Activated naive CD4-positive, alpha-beta T cell treated with Interleukin-2 at 50 U/mL for 16 hours (primary cell): ENCODE measurements around the gene STPG4.

Source experiments
- DNase-seq: peaks from one replicate; pipeline ENCODE4 v3.0.0-alpha.2; 2020

The STPG4 gene

GRCh38 chr2:47086054-47086471, 69.0 kb downstream of the STPG4 start:
- DNase-seq, result no peak

- DNase-seq, result no peak
Measured at GRCh38 chr2:47083886-47084687, 71.0 kb downstream of the STPG4 start.

- DNase-seq, result no peak
Measured at GRCh38 chr2:47083485-47083884, 71.6 kb downstream of the STPG4 start.

GRCh38 chr2:47083005-47083404, 72.1 kb downstream of the STPG4 start:
- DNase-seq, result no peak

GRCh38 chr2:47080888-47081301, 74.2 kb downstream of the STPG4 start:
- no peak for DNase-seq

GRCh38 chr2:47079515-47080412, 75.3 kb downstream of the STPG4 start:
- no peak for DNase-seq

- DNase-seq, result no peak
Measured at GRCh38 chr2:47078541-47079482, 76.3 kb downstream of the STPG4 start.

GRCh38 chr2:47077442-47078117, 77.5 kb downstream of the STPG4 start:
- DNase-seq, result no peak

- no peak for DNase-seq
Measured at GRCh38 chr2:47076586-47077441, 78.3 kb downstream of the STPG4 start.

- no peak for DNase-seq
Measured at GRCh38 chr2:47076126-47076506, 79.0 kb downstream of the STPG4 start.

GRCh38 chr2:47075361-47076125, 79.6 kb downstream of the STPG4 start:
- DNase-seq, result no peak

- no peak for DNase-seq
Measured at GRCh38 chr2:47074691-47075090, 80.4 kb downstream of the STPG4 start.

- no peak for DNase-seq
Measured at GRCh38 chr2:47073641-47074040, 81.5 kb downstream of the STPG4 start.

- DNase-seq, result no peak
Measured at GRCh38 chr2:47073217-47073616, 81.9 kb downstream of the STPG4 start.

- DNase-seq, result no peak
Measured at GRCh38 chr2:47072728-47073191, 82.3 kb downstream of the STPG4 start.

GRCh38 chr2:47072018-47072691, 83.0 kb downstream of the STPG4 start:
- no peak for DNase-seq

GRCh38 chr2:47070920-47071824, 83.9 kb downstream of the STPG4 start:
- DNase-seq, result peak; percentile 31

- DNase-seq, result no peak
Measured at GRCh38 chr2:47070155-47070919, 84.8 kb downstream of the STPG4 start.
